BJ (cell line): ENCODE results near the gene PRELID2. TPM values are rescaled to one million over a fixed set of nuclear protein-coding genes. Genes with fewer than 3 reads are reported as not detected.
"Not testable (repeated sequence)": the region's sequence is repeated elsewhere in the genome, so short reads cannot be mapped to it uniquely, and the experiment has no call there.

Experiments
- CTCF ChIA-PET: fragments of 350-600 bp; formaldehyde crosslinking; extraction: SDS; loops from one replicate; lab custom pipeline; 2021; ENCODE audit warnings: antibody characterized with exemption, inconsistent platforms; lab: Yijun Ruan, JAX
- POLR2A ChIA-PET: fragments of 300-600 bp; sonication (Branson Sonifier 250); formaldehyde crosslinking; extraction: SDS; loops from one replicate; lab custom pipeline; 2021; ENCODE audit warnings: antibody characterized with exemption; lab: Charles Lee
- DNase-seq: peaks from one replicate; pipeline ENCODE4 v3.0.0-alpha.2; 2011; ENCODE audit warnings: low read depth
- H3K27me3 ChIP-seq: 2 replicates; pipeline ENCODE4 v1.6.0; 2011; ENCODE audit warnings: low read length; ENCODE audit not compliant: control insufficient read depth, insufficient read depth
- H3K36me3 ChIP-seq: 2 replicates; pipeline ENCODE4 v1.5.1; 2011; ENCODE audit warnings: low read length; ENCODE audit not compliant: control insufficient read depth, insufficient read depth
- H3K4me3 ChIP-seq: 2 replicates; pipeline ENCODE4 v1.5.1; 2011; ENCODE audit warnings: low read depth, mild to moderate bottlenecking, control low read depth, low read length
- CTCF ChIP-seq: IDR thresholded peaks from 2 replicates; pipeline ENCODE4 v1.5.1; 2011; ENCODE audit warnings: low read depth, mild to moderate bottlenecking, control low read depth, inconsistent platforms, low read length, moderate library complexity; ENCODE audit not compliant: insufficient read depth
- polyA plus RNA-seq: library from polyadenylated mRNA; depleted of rRNA; stranded (reverse); fragments of >200 nt; gene quantifications from 2 replicates; pipeline ENCODE4 v1.2.3, GENCODE V29; 2011

The PRELID2 gene
- polyA plus RNA-seq, 1 experiment: 3.0 TPM

DNA sequence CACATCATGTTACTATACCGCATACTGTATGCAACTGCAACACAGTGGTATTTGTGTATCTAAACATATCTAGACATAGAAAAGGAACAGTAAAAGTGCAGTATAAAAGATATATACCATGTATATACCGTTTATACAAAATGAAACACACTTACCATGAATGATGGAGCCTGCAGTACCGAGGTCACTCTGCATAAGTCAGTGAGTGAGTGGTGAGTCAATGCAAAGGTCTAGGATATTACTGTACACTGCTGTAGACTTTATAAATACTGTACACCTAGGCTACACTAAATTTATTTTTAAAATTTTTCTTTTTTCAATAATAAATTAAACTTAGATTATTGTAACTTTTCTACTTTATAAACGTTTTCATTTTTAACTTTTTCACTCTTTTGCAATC lies 29.3 kb downstream of the PRELID2 start:
- TF ChIP-seq CTCF: no peak
- CTCF ChIA-PET: interaction anchor here (0.6 kb wide), 1 partner anchor 20 kb away, joined by 3 read pairs; no protein-coding TSS in a partner anchor
- POLR2A ChIA-PET: no interaction called here
- H3K36me3 ChIP-seq: no peaks in the 10 kb centered on the region
- no peaks in the 10 kb centered on the region for H3K27me3 ChIP-seq
- no peak for DNase-seq
- H3K4me3 ChIP-seq: no peak overlapping the region

- Histone ChIP-seq H3K36me3 (no peaks in the 10 kb centered on the region), H3K27me3 (no peaks in the 10 kb centered on the region), H3K4me3 (no peak overlapping the region)
- no peak for DNase-seq
- ChIA-PET POLR2A (no interaction called here), CTCF (no interaction called here)
- no peak for TF ChIP-seq CTCF
Observed at GRCh38 chr5:145804701-145805100, 30.4 kb downstream of the PRELID2 start.

DNA sequence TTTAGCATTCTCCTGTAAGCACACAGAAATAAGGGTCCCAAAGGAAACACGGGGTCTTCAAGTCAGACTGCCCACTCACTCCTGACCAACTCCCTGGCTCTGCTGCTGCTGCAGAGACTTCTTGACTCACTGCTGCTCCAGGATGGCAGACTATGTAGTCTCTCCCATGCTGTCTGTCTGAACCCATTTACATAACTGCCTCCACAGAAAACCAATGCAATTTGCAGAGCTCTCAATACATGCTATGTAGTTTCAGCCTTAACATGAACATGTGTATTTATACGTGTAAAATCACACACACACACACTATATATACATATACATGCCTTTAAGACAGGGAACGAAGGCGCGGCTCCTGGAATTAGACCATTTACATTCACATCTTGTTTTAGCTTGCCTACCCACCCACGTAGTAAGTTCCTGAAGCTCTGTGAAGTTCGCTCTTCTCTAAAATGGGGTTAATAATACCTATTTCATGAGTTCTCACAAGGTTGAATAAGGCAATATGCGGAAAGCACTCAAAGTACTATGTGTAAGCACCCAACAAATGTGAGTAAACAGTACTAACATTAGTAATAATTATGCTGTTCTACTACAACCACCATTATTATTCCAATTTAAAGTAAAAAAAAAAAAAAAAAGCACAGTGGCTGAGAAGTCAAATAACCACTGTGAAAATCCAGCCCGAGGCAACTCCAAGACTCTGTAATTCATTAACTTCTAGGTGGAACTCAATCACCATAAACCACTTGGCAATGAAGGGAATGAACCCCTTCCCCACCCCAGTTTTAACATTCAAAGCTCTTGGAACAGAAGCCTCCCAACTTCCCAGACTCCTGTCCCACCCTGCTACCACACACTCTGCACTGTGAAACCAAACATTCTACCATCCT lies 31.8 kb downstream of the PRELID2 start:
- no peak for TF ChIP-seq CTCF
- POLR2A ChIA-PET: no interaction called here
- CTCF ChIA-PET: no interaction called here
- no peak for DNase-seq
- H3K27me3 ChIP-seq: no peaks in the 10 kb centered on the region
- no peaks in the 10 kb centered on the region for H3K36me3 ChIP-seq
- no peak overlapping the region for H3K4me3 ChIP-seq

DNA sequence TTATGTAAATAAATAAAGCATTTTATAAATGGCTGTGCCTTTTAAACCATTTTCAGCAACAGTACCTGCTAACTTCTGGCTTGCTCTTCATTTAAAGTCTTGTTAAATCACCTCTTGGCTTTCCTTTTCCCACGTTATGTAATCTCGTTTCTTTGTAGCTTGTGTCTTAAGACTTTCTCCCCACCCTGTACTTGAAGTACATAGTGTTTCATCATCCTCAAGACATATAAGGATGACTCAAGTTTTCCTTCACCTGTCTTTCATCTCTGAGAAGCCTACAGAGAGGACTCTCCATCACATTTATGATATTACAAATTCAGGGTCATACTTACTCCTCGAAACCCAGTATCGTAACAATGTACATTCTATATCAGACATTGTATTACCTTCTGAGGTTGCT lies 33.9 kb downstream of the PRELID2 start:
- Histone ChIP-seq H3K4me3 (no peak overlapping the region), H3K27me3 (no peaks in the 10 kb centered on the region), H3K36me3 (no peaks in the 10 kb centered on the region)
- no peak for TF ChIP-seq CTCF
- CTCF ChIA-PET: interaction anchor here (1.1 kb wide), 1 partner anchor 24 kb away, joined by 3 read pairs; no protein-coding TSS in a partner anchor
- no peak for DNase-seq
- POLR2A ChIA-PET: no interaction called here

DNA sequence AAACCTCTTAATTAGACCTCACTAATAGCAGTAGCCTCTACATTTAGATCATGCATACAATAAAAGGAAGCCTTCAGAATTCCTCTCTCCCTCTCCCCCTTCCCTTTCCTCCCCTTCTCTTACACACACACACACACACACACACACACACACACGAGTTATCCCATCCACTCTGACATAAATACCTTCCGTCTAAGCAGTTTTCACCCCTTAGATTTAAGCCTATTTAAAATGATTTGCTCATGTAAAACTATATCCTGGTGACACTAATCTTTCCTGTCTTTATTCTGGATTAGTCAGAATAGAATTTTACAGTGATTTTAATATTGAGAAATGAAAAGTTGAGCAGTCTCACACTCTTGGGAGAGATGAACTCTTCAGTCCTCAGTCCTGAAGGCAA lies 35.0 kb downstream of the PRELID2 start:
- ChIA-PET CTCF (interaction anchor here (0.5 to 0.7 kb wide), 2 partner anchors 339 to 603 kb away, joined by 3 to 4 read pairs; no protein-coding TSS in a partner anchor), POLR2A (no interaction called here)
- no peak overlapping the region for H3K4me3 ChIP-seq
- no peak for DNase-seq
- no peak for TF ChIP-seq CTCF
- H3K36me3 ChIP-seq: no peaks in the 10 kb centered on the region
- no peaks in the 10 kb centered on the region for H3K27me3 ChIP-seq

DNA sequence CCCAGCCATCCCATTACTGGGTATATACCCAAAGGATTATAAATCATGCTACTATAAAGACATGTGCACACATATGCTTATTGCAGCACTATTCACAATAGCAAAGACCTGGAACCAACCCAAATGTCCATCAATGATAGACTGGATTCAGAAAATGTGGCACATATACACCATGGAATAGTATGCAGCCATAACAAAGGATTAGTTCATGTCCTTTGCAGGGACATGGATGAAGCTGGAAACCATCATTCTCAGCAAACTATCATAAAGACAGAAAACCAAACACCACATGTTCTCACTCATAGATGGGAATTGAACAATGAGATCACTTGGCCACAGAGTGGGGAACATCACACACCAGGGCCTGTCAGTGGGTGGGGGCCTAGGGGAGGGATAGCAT lies 36.6 kb downstream of the PRELID2 start:
- H3K36me3 ChIP-seq, H3K27me3 ChIP-seq, DNase-seq, POLR2A ChIA-PET, H3K4me3 ChIP-seq: not testable (repeated sequence)
- CTCF ChIA-PET: interaction anchor here (1.0 kb wide), 1 partner anchor 24 kb away, joined by 3 read pairs; no protein-coding TSS in a partner anchor
